ENCODE measurements around the gene AEN.

DNA sequence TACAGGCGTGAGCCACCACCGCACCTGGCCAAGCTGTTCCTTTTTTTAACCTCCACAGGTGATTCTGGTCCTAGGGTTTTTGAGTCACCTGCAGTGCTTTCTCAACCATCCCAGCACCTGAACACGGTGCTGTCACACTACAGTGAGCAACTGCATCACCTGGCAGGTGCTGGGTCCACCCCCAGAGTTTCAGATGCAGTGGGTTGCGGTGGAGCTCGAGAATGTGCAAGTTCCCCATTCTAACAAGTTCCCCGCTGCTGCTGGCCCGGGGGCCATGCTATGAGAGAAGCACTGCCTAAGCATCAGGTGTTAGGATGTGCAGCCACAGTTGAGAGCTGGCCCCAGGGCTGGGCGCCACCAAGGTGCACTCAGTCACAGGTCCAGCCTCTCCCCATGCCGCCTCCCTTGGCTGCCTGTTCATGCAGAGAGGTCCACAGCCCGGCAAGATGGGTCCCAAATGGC lies 35.7 kb downstream of the AEN start:
- TF ChIP-seq CTCF (IDR thresholded peaks at IDR 0.05) (no peak), POLR2A (IDR thresholded peaks at IDR 0.05) (no peak)

All from right lobe of liver (tissue), 4 donors.